Germinal center (tissue), 1 donor: Measurements from ENCODE around the gene GPR155.
A peak's percentile ranks its signal among the peaks of the same experiment; 100 is the strongest.

ENCODE experiments used
- DNase-seq: peaks from one replicate; pipeline ENCODE4 v3.0.0; 2012; ENCODE audit warnings: mixed read lengths, low spot score

Gene GPR155, protein sequence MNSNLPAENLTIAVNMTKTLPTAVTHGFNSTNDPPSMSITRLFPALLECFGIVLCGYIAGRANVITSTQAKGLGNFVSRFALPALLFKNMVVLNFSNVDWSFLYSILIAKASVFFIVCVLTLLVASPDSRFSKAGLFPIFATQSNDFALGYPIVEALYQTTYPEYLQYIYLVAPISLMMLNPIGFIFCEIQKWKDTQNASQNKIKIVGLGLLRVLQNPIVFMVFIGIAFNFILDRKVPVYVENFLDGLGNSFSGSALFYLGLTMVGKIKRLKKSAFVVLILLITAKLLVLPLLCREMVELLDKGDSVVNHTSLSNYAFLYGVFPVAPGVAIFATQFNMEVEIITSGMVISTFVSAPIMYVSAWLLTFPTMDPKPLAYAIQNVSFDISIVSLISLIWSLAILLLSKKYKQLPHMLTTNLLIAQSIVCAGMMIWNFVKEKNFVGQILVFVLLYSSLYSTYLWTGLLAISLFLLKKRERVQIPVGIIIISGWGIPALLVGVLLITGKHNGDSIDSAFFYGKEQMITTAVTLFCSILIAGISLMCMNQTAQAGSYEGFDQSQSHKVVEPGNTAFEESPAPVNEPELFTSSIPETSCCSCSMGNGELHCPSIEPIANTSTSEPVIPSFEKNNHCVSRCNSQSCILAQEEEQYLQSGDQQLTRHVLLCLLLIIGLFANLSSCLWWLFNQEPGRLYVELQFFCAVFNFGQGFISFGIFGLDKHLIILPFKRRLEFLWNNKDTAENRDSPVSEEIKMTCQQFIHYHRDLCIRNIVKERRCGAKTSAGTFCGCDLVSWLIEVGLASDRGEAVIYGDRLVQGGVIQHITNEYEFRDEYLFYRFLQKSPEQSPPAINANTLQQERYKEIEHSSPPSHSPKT

DNA sequence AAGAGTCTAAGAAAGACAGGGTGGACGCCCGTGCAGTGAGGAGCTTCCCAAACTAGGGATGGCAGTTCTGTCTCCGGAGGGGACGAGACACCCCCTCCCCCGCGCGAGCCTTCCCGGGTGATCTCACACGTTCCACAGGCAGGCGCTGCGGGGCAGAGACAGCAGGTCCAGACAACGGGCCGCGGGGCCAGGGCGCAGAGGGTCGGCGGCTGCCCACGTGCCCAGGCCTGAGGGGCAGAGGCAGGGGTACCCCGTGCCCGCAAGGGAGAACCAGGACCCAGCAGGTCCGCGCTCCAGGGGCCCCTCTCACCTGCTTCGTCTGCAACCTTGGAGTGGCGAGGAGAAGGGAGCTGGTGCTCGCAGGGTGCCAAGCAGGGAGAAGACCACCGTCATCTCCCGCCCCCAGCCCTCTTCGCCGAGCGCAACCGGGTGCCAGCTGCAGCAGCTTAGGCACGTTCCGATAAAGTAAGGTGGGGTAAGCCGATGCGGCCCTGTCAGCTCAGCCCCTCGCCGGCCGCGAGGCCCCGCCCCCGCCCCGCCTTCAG lies at the start of gene GPR155:
GPR155 (minus strand) TSS at position 467 of the 545 bp plus-strand sequence. CDS start 5,073 bp downstream, outside the sequence.
- DNase-seq = peak; percentile 8

DNA sequence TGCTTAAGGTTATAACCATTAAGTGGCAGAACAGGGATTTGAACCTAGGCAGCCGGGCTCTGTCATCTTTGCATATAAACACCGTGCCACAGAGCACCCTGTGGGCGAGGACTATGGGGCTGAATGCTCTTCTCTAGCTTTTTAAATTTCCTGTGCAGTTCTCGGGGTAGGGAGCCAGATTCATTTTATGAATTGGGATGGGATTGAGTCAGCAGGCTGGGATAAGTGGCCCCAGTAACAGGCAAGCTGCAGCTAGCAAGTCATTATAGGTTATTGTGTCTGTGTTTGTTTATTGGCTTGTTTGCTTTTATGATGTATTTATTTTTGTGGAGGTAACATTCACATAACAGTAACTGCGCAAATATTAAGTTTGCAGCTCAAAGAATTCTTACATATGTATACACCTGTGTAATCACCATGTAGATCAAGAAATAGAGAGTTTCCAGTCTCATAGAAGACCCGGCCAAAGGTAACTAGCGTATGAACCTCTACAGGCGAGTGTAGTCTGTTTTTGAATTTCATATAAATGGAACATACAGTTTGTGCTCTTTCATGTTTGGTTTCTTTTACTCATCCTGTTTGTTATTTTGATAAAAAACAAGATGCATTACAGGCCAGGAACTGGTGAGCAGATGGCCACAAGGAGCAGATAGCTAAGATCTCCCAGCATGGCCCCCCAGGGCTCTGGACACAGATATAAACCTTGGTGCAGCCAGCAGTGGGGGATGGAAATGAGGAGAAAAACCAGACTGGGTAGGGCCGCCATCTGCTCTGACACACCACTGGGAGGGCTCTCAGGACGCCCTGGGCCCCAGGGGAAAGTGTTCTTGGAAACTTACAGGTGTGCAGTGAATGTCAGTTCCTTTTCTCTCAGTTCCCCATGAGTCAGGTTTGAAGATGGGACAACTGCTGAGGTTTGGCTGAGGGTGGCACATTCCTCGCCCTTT lies 49.2 kb upstream of the GPR155 start:
- no peak for DNase-seq

DNA sequence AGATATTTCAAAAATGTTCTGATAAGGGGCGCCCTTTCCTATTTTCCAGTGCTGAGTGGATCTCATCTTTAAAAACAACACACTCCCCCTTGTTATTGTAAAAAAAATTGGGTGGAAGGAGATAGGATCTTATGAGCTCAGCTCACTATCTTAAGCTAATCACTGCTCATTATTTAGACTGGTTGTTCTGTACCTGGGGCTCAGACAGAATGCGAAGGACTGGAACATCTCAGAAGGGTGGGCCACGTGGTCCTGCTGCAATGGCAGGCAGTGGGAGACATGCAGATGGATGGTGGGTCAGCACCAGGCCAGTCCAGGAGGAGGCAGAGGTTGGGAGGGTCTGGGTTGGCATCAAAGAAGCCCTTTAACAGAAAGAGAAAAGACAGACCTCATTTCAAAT lies 48.3 kb upstream of the GPR155 start:
- DNase-seq = no peak

DNA sequence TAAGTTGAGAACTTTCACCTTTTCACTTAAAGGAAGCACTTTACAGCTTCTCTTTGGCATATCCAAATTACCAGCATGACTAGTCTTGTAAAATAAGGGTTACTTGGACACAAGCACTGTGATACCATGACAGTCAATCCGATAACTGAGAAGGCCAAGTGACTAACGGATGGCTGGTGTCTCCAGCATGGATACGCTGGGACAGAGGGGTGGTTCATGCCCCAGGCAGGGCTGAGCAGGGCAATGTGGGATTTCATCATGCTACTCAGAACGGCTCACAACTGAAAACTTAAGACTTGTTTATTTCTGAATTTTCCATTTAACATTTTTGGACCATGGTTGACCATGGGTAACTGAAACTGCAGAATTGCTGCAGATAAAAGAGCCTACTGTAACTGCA lies 43.1 kb upstream of the GPR155 start:
- DNase-seq = no peak

DNA sequence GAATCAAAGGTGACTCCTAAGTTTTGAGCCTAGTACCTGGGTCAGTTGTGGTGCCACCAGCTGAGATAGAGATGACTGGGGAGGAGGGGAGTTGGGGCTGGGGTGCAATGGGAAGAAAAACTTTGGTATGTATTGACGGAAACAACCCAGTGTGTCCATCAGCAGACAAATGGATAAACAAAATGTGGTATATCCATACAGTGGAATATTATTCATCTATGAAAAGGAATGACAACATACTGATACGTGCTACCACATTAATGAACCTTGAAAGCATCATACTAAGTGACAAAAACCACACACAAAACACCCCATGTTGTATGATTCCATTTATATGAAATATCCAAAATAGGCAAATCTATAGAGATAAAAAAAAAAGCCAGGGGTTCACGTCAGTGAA lies 41.1 kb upstream of the GPR155 start:
- DNase-seq = no peak

DNA sequence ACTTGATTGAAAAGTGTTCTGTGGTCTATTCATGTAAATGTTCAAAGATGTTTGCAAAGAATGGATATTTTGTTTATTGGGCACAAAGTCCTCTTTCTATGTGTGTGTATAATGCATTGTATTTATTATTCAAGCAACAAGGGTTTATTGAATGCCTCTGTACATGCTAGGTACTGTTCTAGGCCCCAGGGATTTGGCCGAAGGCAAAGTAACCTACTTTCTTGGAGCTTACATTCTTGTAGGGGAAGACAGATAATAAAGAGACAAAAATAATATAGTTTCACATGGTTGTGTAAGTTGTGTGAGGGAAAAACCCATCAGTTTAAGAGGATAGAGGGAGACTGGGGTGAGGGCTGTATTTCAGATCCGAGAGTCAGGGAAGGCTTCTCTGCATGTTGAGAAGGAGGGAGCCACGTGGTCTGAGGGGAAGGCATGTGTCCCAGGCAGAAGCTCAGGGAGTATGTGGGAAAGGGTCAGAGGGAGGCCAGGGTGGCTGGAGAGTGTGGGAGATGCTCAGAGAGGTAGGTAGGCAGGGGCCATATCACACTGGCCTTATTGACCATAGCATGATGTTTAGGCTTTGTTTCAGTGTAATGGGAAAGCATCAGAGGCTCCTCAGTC lies 40.4 kb upstream of the GPR155 start:
- DNase-seq = no peak

DNA sequence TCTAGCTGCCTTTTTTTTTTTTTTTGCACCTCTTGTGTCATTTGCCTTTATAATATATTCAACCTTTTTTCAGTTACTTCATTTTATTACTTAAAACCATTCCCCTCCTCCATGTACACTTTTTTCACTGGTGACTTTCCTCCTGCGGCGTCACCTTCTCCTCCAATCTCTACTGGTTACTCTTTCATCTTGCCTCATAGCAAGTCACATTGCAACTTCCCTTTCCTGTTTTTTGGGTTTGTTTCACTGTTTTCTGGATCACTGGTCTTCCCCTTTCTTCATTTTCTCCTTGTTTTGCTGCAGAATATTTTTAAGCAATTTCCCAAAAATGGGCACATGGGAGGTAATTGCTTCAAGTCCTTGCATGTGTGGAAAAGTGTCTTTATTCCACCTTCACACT lies 37.7 kb upstream of the GPR155 start:
- no peak for DNase-seq

DNA sequence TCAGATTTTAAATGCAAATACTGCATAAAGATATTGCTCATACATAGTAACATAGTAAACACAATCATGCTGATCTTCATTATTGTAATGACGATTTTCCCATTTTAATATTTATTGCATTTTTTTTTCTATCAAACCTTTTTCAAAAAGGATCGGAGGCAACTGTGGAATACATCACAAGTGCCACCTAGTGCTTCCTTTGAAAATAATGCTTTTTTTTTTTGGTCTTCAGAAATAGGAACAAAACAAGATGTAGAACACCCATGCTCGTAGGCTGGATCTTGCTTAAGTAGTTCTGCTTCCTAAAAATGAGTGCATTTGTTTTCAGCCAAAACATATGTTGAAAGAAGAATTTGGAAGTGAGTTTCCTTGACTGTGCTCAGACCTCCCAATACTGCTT lies 35.7 kb upstream of the GPR155 start:
- no peak for DNase-seq

DNA sequence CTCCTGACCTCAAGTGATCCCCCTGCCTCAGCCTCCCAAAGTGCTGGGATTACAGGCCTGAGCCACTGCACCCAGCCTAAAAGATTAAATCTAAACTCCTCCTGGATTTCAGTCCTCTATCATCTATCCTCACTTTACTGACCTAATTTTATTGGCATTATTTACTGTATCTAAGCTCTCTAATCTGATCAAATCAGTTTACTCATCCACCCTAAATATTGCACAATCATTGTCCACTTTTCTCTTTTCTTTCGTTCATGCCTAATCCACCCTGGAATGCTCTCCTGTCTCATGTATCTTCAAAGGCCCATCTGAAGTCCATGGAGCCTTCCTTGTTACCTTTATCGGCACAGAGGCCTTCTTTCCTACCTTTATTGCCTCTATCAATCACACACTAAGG lies 31.6 kb upstream of the GPR155 start:
- DNase-seq = no peak

DNA sequence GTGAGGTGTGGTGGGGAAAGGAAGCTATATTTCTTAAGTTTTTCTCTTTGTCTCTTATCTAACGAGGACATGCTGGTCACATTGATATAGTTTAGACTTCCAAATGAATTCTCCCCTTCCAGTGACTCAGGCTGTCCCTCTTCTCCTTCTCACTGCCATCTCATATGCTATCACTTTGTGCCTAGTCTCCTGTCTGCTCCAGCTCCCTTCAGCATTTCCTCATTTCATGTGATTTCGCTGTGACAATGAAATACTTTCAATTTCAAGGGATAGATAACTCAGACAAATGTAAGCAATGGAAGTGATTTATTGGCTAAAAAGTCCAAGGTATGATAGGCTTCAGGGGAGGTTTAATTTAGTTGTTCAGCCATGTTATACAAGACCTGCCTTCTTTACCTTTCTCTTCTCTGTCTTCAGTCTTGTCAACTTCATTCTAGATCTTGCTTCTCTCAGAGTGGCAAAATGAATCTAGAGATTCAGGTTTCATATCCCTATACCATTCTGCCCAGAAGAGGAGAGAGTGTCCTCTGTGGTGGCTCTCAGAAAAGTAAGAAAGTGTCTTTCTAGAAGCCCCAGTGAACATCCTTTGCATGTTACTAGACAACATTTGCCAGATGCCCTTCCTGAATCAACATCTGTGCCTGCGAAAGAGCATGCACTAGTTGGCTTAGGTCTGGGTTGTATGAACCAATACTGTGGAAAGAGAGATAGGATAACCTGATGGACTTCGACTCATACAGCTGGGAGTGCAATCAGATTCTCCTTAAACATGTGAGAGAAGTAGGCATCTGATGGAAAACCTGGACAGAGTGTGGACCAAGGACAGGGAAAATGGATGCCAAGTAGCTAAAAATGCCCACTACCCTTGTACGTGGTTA lies 29.9 kb upstream of the GPR155 start:
- DNase-seq = no peak

DNA sequence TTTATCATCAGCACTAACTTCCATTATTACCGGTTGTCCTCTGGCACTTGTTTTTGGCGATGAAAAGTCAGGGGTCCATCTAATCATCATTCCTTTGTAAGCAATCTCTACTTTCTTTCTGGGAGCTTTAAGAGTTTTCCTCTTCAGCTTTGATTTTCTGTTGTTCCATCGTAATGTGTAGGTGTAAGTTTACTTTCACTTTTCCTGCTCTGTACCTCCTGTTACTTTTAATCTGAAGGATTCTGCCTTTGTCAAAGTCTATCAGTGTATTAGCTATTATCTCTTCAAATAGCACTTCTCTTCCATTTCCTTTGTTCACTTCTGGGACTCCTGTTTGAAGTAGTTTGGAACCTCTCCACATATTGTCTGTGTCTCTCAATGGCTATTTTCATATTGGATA lies 25.5 kb upstream of the GPR155 start:
- no peak for DNase-seq

DNA sequence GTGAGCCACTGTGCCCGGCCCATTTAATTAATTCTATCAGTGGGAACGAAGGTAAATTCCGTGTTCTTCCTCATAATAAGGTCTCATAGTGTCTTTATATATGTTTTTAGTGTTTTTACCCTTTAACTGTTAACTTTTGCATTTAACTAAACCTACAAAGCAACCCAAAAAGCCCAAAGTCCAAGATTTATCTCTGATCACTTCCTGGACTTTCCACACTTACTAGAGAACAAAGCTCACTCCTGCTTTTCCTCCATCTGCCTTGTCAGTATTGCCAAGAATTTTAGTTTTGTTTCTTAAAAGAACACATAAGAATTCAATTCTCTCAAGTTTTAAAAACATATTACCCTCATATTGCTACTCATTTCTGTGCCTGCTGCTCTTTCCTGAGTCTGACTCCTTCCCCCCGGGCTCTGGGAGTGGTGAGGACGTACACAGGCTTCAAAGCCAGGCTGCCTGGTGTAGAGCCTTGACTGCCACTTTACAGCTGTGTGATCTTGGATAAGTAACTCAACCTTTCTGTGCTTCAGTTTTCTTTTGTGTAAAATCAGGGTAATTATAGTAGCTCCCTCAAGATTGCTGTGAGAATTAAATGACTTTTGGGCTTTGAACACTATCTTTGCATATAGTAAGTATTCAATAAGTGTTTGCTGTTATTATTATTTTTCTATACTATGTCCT lies 24.9 kb upstream of the GPR155 start:
- no peak for DNase-seq

DNA sequence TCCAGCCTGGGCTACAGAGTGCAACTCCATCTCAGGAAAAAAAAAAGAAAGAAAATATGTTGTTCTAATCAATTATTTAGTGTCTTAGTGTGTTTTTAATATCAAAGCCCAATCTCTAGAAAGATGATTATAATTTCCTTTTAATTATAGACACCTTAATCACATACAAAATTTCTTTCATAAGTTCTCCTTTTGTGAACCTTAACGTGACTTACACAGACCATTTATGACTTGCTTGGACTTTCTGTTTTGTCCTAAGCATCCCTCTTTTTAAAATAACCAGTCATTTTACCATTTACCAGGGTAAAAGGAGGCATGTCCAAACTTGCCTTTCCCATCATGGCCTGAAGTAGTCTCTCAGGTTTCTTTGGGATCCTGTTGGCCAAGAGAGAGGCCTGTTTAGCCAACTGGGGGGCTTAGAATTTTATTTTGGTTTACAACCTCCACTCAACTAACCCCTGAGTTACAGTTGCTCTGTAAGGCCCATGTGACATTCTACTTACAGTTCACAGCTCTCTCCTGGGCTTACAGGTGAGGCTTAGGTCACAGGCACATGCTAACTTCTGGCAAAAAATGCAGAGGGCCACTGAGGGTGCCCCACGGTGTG lies 23.9 kb upstream of the GPR155 start:
- no peak for DNase-seq

DNA sequence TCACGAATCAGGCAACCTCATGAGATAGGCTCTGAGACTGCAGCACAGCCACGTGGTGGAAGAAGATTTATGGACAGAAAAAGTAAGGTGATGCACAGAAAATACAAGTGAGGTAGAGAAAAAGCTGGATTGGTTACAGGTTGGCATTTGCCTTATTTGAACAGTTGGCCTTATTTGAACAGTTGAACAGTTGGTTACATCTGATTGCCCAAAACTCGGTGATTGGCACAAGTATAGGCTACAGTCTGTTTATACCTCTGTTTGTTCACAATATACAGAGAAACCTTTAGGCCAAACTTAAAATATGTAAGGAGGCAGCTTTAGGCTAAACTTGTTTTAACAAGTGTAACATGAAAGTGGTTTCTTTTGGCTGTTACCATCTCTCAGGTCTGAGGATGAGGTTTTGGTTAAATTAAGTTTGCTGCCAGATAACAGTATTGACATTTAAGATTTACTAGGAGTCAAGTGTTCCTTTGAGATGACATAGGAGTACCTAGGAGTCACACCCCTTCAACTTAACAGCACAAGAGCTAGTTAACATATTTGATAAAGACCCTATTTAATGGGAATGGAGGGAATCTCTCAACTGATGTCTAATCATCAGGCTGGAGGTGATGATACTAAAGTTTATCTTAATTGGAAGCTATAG lies 16.5 kb upstream of the GPR155 start:
- no peak for DNase-seq

DNA sequence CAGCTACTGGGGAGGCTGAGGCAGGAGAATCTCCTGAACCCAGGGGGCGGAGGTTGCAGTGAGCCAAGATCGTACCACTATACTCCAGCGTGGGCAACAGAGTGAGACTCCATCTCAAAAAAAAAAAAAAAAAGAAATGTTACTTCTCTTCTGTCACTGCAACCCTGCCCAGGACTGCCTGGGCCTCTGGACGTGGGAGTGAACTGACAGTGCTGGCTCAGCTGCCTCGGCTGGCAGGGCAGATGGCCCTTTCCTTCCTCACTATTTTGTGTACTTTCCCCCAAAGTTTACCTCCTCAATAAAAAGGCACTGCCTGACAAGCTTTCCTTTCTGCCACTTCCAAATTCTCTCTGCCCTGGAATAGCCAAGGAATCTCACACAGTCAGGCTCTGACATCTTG lies 12.5 kb upstream of the GPR155 start:
- DNase-seq = no peak

DNA sequence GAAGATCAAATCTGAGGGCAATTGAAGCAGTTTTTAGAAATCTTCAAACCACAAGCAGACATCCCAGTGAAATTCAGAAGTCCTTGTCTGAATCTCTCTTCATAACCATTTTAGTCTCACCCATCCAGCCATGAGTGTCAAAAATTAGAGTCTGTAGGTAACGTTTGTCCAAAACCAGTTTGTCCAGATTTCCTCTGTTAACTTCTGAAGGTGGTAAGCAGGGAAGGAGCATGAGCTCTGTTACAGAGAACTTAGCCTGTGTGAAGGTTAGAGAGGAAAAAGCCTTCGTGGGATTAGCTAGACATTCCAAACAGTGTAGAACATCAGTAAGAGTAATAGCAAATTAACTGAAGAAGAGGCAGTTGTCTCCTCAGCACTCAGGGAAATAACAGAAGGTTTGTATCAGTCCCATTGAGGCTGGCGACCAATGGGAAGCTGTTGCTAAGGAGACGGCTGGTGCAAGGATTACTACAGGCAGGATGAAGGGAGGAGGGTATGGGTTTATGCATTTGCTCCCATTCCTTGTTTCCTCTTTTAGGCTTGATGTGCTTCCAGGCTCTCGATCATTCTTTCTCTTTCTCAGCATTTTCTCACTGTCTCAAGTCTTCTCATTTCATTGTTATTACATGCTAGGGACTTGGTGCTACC lies 8.7 kb upstream of the GPR155 start:
- DNase-seq = no peak

DNA sequence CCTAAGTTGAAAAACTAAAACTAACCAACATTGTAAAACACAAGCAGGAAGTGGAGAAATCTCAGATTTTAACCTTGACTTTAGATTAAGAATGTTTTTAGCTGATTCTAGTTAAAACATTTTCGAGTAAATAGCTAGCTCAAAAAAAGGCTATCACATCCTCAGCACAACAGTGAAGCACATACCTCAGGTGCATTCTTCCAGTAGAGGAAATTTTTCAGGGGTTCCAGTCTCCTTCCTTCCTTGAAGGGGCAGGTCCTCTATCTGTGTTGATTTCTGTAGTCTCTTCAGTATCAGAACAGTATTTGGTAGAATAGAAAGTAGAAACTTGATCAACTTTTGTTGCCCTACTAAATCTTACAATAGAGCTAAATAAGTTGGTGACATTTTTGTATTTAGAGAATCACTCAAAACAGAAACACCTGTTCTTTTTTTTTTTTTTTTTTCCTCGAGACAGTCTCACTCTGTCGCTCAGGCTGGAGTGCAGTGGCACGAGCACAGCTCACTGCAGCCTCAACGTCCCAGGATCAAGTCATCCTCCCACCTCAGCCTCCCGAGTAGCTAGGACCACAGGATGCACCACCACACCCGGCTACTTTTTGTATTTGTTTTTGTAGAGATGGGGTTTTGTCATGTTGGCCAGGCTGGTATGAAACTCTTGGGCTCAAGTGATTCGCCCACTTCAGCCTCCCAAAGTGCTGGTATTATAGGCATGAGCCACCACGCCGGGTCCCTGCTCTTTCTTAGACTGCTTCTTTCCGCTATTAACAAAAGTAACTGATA lies 6.9 kb upstream of the GPR155 start:
- DNase-seq = no peak
